ENCODE results near the gene KCNAB2.

DNA sequence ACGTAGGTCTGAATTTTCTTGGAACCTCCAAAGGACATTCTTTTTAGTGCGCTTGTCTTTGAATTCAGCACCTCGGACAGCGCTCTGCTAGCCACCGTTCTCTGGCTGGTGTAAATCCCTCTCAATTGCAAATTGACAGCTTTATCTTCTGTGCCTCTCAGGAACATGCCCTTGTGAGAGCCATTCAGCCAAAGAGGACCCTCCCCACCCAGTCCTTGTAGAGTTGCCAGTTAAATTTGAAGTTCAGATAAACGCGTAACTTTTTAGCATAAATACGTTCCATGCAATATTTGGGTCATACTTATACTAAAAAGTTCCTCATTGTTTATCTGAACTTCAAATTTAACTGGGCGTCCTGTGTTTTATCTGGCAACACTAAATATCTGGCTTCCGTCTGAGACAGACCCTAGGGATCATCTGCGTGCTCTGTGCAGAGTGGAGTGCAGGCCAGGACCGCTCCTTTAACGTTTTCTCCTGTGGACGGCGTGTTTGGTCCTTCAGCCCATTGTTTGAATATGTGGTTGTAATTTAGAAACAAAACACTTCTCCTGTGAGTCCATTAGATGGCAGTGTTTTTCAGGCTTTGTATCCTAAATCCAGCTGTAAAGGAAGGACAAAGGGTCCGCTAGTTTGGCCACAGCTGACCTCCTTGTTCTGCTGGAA is 7.0 kb downstream of the KCNAB2 start:
- no peak for TF ChIP-seq SUZ12 (IDR thresholded peaks at IDR 0.05; ENCODE audit: extremely low read depth, insufficient read depth, insufficient read length)
- no peak for TF ChIP-seq ZNF274 (IDR thresholded peaks at IDR 0.05; ENCODE audit: low read depth, low read length)
- no peak for TF ChIP-seq YY1 (IDR thresholded peaks at IDR 0.05; ENCODE audit: insufficient read depth, insufficient read length)
